A549 (cell line): ENCODE data around the gene CLRN1.

Experiments
- CHD2 ChIP-seq: fragments of 150-350 bp; IDR thresholded peaks from 2 replicates; pipeline ENCODE4 v1.6.1; 2014; ENCODE audit warnings: low read length; ENCODE audit not compliant: partially characterized antibody
- CTCF ChIP-seq: fragments of >200 bp; sonication (Bioruptor Twin); formaldehyde crosslinking; IDR thresholded peaks from 3 replicates; pipeline ENCODE4 v1.5.1; 2016
- EP300 ChIP-seq, 2 experiments: fragments of >200 bp; sonication (Bioruptor Twin); formaldehyde crosslinking; IDR thresholded peaks; 2 replicates in 1 of 2; 3 replicates in 1 of 2; pipeline ENCODE4 v1.6.1; 2016 to 2017
- HMGXB4 ChIP-seq: fragments of 250-450 bp; sonication (Bioruptor Pico); IDR thresholded peaks from 2 replicates; pipeline ENCODE4 v1.5.0; 2021; ENCODE audit warnings: mild to moderate bottlenecking, moderate library complexity, borderline replicate concordance
- HOXB13 ChIP-seq: fragments of 250-450 bp; sonication (Bioruptor Pico); IDR thresholded peaks from 2 replicates; pipeline ENCODE4 v1.5.0; 2020; ENCODE audit warnings: low read depth, mild to moderate bottlenecking, moderate library complexity
- HOXB5 ChIP-seq: fragments of 250-450 bp; sonication (Bioruptor Pico); IDR thresholded peaks from 2 replicates; pipeline ENCODE4 v1.5.0; 2020; ENCODE audit warnings: mild to moderate bottlenecking, moderate library complexity
- JUN ChIP-seq, 2 experiments: fragments of >200 bp; sonication (Bioruptor Twin); formaldehyde crosslinking; IDR thresholded peaks; 2 replicates in 1 of 2; 3 replicates in 1 of 2; pipeline ENCODE4 v1.6.1; 2016 to 2017
- KDM1A ChIP-seq: fragments of 200-600 bp; sonication (generic); IDR thresholded peaks from 2 replicates; pipeline ENCODE4 v1.6.1; 2016; ENCODE audit warnings: low read depth, mild to moderate bottlenecking
- POLR2A ChIP-seq: IDR thresholded peaks from 2 replicates; pipeline ENCODE4 v1.6.1; 2012; ENCODE audit warnings: mild to moderate bottlenecking, low read length

- no peak for TF ChIP-seq EP300 (IDR thresholded peaks at IDR 0.05)
- TF ChIP-seq CHD2 = no peak
- no peak for TF ChIP-seq CTCF
- TF ChIP-seq KDM1A = no peak
- no peak for TF ChIP-seq HOXB5 (CRISPR knock-in tag)
- no peak for TF ChIP-seq HOXB13
- no peak for TF ChIP-seq JUN (IDR thresholded peaks at IDR 0.05)
- no peak for TF ChIP-seq HMGXB4 (CRISPR knock-in tag)
- no peak for TF ChIP-seq POLR2A
Observed at GRCh38 chr3:150984066-150984465, 11.5 kb upstream of the CLRN1 start.
